HG02870 (cell line): Measurements from ENCODE around the gene ZNF324.
"Not testable (repeated sequence)": the region's sequence is repeated elsewhere in the genome, so short reads cannot be mapped to it uniquely, and the experiment has no call there.

Source experiments
- ATAC-seq: cut with Tn5 transposase; IDR thresholded peaks from one replicate; pipeline ENCODE4 v1.9.1; 2021; ENCODE audit warnings: mild to moderate bottlenecking, moderate library complexity; ENCODE audit not compliant: unreplicated experiment

ZNF324 gene

DNA sequence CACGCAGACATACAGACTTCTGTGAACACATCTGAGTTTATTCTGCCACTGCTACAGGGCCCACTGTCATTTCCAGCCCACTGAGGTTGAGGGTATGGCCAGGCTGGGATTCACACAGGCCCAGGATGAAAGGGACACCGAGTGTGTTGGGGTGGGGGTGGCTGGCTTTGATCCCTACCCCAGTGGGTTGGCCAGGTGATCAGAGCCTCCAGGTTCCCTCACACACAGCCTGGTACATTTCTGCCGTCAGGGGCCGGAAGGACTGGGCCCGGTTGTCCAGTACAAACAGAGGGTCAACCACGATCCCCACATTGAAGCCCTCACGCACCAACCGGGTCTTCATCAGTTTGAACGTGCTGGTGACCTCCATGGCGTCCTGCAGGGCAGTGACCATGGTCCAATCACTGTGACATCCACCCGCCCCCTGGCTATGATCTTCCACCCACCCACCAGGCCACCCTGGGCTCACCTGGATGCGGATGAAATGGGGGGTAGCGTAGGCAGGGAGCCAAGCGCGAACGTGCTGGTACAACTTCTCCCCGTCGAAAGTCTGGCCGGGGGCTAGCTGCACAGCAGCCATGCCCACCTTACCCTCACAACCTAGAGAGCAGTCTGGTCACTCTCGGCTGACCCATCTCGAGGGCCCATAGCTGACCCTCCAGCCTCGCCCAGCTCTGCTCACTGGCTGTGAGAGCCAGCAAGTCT, 31.6 kb downstream of the ZNF324 start:
- ATAC-seq = no peak

DNA sequence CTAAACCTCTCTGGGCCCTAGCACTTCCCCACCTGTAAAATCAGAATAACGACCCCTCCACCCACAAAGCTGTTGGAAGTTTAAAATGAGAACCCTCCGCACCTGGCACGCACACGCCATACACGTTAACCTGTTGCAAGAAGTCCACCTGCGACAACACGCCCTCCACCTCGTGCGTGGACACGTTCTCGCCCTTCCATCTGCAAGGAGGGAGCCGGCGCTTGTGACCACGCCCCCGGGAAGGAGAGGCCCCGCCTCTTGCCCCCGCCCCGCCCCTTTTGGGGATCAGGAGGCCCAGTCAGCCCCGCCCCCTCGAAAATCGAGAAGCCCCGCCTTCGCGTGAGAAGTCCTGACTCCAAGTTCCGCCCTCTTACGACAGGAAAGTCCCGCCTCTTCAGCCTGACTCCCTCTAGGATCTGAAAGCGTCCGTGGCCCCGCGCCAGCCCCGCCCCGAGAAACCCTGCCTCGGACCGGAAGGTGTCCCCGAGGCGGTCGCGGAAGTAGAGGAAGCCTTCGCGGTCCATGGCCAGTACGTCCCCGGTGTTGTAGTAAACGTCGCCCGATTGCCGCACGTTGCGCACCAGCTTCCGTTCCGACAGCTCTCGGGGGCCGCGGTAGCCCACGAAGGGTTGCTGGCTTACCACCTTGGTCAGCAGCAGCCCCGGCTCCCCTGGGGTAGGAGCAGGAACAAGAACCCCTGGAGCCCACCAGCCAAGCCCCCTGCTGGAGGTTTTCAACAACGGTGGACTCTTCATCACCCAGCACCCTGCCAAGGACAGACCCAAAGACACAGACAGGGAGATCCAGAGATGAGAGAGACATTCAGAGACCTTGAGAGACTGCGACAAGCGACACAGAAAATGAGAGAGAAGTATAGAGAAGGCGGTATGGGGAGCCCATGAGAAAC, 32.4 kb downstream of the ZNF324 start:
- ATAC-seq = peak; percentile 81

DNA sequence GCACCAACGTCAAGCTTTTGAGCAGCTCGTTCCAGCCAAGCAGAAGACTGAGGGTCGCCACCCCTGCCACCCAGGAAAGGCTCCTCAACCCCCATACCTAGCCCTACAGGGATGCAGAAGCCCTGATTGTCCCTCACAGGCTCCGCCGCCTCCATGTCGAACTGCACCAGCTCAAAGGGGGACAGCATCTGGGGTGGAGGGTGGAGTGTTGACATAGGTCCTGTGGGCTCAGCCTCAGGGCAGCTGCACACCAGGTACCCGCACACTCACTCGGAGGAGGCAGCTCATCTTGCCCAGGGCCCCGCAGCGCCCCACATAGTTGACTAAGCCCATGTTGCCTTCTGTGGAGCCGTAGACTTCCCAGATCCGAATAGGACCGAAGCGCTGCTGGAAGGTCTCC, 33.4 kb downstream of the ZNF324 start:
- no peak for ATAC-seq

- ATAC-seq = not testable (repeated sequence)
These were observed 40.8 kb downstream of the ZNF324 start for GRCh38 chr19:58507602-58508223.

DNA sequence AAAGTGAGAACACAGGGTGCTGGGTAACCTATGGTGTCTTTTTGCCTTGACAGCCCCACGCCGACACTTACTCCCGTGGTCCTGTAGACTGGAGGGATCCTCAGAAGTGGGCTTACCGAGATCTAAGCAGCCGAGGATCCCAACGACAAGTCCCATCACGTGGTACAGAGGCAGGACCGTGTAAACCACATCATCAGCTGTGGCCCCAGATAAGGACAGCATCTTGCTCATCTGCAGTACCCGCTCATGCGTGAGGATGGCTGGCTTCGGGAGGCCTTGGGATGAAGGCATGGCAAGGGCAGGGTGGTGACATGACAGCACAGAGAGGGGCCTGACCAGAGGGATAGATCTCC, 42.8 kb downstream of the ZNF324 start:
- no peak for ATAC-seq

- no peak for ATAC-seq
These were observed 43.4 kb downstream of the ZNF324 start for GRCh38 chr19:58510084-58510862.

DNA sequence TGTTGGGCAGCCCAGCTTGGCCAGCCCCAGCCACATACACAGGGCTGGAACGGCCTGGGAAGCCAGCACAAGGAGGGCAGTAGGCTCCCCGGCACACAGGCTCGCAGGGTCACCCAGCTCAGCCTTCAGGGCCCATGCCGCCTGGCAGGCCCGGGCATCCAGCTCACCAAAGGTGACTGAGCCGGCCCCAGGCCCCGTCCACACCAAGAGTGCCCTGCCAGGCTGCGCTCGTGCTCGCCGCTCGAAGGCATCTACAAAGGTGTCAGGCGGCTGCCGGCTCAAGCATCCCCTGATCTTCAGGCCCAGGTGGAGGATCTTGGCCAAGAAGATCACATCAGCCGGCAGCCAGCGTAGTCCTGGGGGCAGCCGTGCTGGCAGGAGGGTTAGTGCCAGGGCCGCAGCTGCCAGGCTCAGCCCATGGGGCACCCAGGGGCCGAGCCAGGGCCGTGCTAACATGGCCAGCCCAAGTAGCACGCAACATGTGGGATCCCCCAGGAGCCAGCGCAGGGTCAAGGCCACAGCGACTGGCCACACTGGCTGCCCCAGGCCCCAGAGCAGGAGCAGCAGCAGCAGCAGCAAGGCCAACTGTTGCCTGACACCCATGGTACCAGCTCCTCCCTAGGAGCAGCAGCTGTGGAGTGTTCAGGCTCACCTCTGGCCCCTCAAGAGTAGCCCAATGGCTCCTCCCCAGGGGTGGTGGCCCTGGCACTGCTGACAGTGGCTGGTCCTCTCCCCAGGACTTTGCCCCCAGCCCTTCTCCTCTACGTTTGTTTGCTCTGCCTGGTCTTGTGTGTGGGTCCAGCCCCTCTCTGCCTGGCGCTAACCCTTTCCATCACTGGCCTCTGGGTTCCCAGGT, 44.7 kb downstream of the ZNF324 start, which contains the start of gene SLC27A5:
SLC27A5 (minus strand) TSS at position 640 of the 856 bp plus-strand sequence; CDS start at position 603, 37 bp downstream.
- no peak for ATAC-seq

DNA sequence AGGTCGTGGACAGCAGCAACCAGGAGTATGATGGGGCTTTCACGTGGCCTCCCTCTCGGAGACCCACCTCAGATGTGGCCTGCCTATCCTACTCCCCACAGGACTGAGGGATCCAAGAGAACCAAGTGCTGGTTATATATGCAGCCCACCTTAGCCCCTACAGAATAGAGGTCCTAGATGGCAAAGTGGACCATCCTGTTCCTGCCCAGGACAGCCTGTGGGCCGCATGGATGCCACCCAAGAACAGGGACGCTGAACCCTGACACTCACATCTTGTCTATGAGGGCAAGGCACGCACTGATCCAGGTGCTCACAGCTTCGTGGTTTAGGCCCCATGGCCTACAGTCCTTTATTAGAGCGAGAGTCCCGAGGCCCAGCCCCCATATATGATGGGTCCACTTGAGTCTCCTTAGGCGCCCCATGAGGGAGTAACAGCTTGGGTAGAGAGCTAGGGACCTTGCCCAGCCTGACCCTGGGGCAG, 46.4 kb downstream of the ZNF324 start:
- no peak for ATAC-seq

DNA sequence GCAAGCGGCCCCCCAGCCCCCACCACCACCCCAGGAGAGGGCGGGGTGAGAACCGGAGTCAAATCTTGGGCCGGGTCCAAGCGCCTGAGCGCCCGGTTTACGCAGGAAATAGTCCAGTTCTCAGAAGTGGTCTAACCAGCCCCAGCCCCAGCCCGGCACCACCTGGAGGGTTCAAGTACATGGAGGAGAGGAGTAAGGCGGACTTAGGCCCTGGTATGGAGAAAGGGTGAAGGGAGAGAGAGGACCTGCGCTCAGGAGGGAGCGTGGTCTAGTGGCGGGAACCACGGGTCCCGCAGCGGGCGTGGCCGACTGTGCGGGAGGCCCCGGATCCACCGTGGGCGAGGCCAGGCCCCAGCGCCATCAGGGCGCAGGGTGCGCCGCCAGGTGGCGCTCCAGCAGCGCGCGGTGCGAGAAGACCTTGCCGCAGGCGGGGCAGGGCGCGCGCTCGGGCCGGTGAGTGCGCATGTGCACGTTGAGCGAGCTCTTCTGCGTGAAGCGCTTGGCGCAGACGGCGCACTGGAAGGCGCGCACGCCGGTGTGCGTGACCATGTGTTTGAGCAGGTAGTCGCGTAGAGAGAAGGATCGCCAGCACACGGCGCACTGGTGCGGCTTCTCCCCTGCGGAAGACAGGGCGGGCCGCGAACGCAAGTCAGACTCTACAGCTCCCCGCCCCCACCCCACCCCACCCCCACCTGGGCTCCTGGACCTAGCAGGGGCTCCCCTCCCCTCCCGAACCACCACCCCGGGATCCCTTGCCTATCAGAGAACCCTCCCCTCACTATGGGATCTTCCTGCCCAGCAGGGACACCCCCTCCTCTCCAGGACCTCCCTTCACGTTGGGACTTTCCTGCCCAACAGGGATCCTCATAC, 47.0 kb downstream of the ZNF324 start:
- ATAC-seq = peak; percentile 65

GRCh38 chr19:58514564-58515022, 47.7 kb downstream of the ZNF324 start:
- ATAC-seq = no peak

GRCh38 chr19:58515259-58515658, 48.4 kb downstream of the ZNF324 start:
- no peak for ATAC-seq

DNA sequence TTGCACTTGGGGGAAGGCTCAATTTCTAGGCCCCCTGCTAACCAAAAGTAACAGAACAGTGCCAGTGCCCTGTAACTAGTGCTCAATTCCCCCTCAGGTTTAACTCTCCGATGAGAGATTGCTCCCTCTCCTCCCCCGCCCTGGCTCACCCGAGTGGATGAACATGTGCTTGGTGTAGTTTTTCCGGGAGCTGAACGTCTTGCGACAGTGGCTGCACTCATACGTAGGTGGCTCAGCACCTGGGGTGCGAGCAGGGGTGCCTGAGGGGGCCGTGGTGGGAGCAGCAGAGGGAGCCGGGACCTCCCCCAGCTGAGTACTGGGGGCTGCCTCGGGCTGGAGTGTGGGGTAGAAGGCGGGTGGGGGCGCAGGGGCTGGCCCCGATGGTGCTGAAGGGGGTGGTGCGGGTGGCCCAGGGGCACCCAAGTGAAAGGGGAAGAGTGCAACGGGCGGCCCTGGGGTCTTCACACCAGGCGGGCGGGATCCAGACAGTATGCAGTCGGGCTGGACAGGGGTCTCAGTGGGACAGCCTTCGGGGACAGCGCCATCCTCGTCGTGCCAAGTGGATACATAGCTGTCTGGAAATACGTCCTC, 49.5 kb downstream of the ZNF324 start:
- ATAC-seq = no peak

DNA sequence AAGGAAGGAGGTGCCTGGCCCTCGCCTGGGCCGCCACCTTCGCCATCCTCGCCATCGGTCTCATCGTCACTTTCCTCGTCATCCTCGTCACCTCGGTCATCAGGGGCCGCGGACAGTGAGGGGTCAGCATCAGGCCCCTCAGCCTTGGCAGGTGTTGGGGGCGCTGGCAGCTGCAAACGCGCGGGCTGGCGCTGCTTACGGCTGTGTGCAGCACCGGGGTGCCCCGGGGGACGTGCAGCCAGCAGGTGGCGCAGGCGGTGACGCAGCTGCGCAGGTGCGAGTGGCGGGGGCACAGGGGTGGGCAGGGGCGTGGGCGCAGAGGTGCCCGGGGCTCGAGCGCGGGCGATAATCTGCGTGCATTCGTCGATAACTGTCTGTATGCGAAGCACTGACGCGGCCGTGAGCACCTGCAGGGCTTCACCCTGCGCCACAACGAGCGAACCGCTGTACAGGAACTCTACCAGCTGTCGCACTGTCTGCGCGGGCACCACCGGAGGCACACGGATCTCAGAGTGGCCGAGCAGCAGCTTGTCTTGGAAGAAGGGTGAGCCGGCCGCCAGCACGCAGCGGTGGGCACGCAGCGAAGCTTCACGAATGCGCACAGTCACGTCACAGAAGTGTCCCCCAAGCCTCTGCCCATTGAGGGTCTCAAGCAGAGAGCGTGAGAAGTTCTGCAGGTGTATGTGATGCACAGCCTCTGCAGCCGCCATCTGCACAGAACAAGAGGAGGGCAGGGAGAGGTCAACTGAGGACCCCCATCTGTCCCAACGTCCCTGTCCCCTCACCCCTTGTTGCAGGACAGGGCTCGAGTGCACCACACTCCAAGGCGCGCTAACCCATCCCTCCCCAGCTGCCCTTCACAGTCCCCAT, 50.3 kb downstream of the ZNF324 start:
- ATAC-seq = no peak

- ATAC-seq = no peak
These were observed 51.6 kb downstream of the ZNF324 start for GRCh38 chr19:58518256-58519086.

DNA sequence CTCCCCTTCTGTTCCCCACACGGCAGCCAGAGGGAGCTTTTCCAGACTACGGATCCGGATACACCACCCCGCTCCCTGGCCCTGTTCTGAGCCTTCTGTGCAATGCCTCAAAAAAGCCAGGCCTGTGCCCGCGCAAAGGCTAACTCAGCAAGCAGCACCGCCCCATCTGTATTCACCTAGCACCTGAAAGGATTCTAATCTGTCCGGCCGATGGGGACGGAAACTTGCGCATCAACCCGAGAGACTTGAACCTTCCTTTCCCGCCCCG, 52.1 kb downstream of the ZNF324 start:
- ATAC-seq = no peak

DNA sequence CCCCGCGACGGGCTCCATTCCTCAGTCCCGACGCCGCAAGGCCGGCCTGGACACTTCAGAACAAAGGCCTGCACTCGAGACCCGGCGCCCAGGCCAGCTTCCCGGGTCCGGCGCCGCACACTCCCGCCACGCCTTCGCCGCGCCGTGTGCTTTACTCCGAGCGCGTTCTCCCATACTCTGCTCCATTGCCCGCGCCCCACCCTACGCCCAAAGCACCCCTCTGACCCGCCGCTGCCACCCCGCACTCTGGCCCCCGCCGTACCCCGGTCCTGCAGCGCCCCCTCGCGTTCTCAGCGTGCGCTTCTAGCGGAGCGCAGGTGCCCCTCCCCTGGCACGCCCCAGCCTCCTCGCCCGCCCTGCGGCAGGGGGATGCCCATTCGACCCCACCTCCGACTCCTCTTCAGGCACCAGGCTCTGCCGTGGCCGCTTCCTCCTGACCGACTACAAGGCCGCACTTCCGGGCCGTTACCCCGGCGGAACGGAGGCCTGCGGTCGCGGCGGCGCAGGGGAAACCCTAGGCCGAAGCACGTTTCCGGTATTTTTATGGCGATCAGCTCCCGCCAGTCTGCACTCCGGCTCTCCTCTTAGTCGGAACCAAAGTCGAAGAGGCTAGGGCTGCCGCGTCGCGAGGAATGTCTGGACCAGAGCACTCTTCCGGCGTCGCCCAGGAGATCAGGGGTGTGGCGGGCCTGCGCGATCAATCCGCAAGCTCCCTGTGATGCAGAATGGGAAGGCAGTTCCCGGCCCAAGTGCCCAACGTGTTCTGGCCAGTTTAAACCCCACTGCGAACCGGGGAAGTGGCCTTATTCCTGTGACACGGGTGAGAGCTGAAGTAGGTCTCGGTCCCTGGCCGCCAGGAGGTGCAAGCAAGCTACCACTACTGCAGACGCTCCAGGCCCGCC, 52.7 kb downstream of the ZNF324 start, which contains the start of gene ZBTB45:
ZBTB45 (minus strand) TSS at position 456 of the 902 bp plus-strand sequence. CDS start 2,137 bp downstream, outside the sequence.
- ATAC-seq = peak; percentile 78
